ENCODE results near the gene CGNL1.

The CGNL1 gene

GRCh38 chr15:57436961-57437360, 60.7 kb downstream of the CGNL1 start:
- no peak for DNase-seq
- Mint-ChIP-seq H3K27me3 (no peaks in the 10 kb centered on the region), H3K9me3 (no peaks in the 10 kb centered on the region), H3K4me1 (peaks cover 3 to 6% of the 10 kb centered on the region in 2 donors), H3K4me3 (no peak overlapping the region), H3K27ac (no peak overlapping the region), H3K36me3 (no peaks in the 10 kb centered on the region)
- no peak for ATAC-seq (replicated peaks)

GRCh38 chr15:57437564-57437963, 61.3 kb downstream of the CGNL1 start:
- H3K4me1 Mint-ChIP-seq, result peaks cover 3 to 6% of the 10 kb centered on the region in 2 donors
- H3K27ac Mint-ChIP-seq, result no peak overlapping the region
- H3K9me3 Mint-ChIP-seq, result no peaks in the 10 kb centered on the region
- DNase-seq (no peak), ATAC-seq (replicated peaks) (no peak)
- no peak overlapping the region for H3K4me3 Mint-ChIP-seq
- H3K36me3 Mint-ChIP-seq, result no peaks in the 10 kb centered on the region
- no peaks in the 10 kb centered on the region for H3K27me3 Mint-ChIP-seq

- no peaks in the 10 kb centered on the region for H3K9me3 Mint-ChIP-seq
- peaks cover 3 to 6% of the 10 kb centered on the region in 2 donors for H3K4me1 Mint-ChIP-seq
- no peak overlapping the region for H3K4me3 Mint-ChIP-seq
- H3K27ac Mint-ChIP-seq, result no peak overlapping the region
- H3K36me3 Mint-ChIP-seq, result no peaks in the 10 kb centered on the region
- DNase-seq (no peak), ATAC-seq (replicated peaks) (no peak)
- no peaks in the 10 kb centered on the region for H3K27me3 Mint-ChIP-seq
Observed at GRCh38 chr15:57438166-57438565, 61.9 kb downstream of the CGNL1 start.

- H3K4me1 Mint-ChIP-seq, result peaks cover 3 to 6% of the 10 kb centered on the region in 2 donors
- no peak overlapping the region for H3K4me3 Mint-ChIP-seq
- H3K9me3 Mint-ChIP-seq, result no peaks in the 10 kb centered on the region
- H3K27me3 Mint-ChIP-seq, result no peaks in the 10 kb centered on the region
- no peak for ATAC-seq (replicated peaks)
- no peak overlapping the region for H3K27ac Mint-ChIP-seq
- no peaks in the 10 kb centered on the region for H3K36me3 Mint-ChIP-seq
- DNase-seq, result no peak
Observed at GRCh38 chr15:57439128-57440027, 63.1 kb downstream of the CGNL1 start.

- H3K36me3 Mint-ChIP-seq, result no peaks in the 10 kb centered on the region
- H3K27ac Mint-ChIP-seq, result no peak overlapping the region
- no peaks in the 10 kb centered on the region for H3K27me3 Mint-ChIP-seq
Observed at GRCh38 chr15:57440167-57440566, 63.9 kb downstream of the CGNL1 start.

GRCh38 chr15:57440799-57441198, 64.5 kb downstream of the CGNL1 start:
- H3K27me3 Mint-ChIP-seq, result no peaks in the 10 kb centered on the region
- no peak overlapping the region for H3K4me3 Mint-ChIP-seq
- no peak overlapping the region for H3K27ac Mint-ChIP-seq
- DNase-seq (no peak), ATAC-seq (replicated peaks) (no peak)
- peaks cover 3 to 6% of the 10 kb centered on the region in 2 donors for H3K4me1 Mint-ChIP-seq
- H3K36me3 Mint-ChIP-seq, result no peaks in the 10 kb centered on the region
- no peaks in the 10 kb centered on the region for H3K9me3 Mint-ChIP-seq

More at GRCh38 chr15:57440167-57440566, 63.9 kb downstream of the CGNL1 start:
- Mint-ChIP-seq H3K9me3 (no peaks in the 10 kb centered on the region), H3K4me1 (peaks cover 3 to 6% of the 10 kb centered on the region in 2 donors), H3K4me3 (no peak overlapping the region)
- ATAC-seq (replicated peaks) (no peak), DNase-seq (no peak)

GRCh38 chr15:57442335-57442734, 66.0 kb downstream of the CGNL1 start:
- Mint-ChIP-seq H3K9me3 (no peaks in the 10 kb centered on the region), H3K36me3 (no peaks in the 10 kb centered on the region), H3K4me1 (peaks cover 3 to 6% of the 10 kb centered on the region in 2 donors), H3K4me3 (no peak overlapping the region), H3K27me3 (no peaks in the 10 kb centered on the region), H3K27ac (no peak overlapping the region)
- DNase-seq (no peak), ATAC-seq (replicated peaks) (no peak)

- H3K27ac Mint-ChIP-seq, result no peak overlapping the region
- peaks cover 0 to 2% of the 10 kb centered on the region in 2 donors for H3K36me3 Mint-ChIP-seq
- H3K27me3 Mint-ChIP-seq, result peaks cover 0 to 4% of the 10 kb centered on the region in 2 donors
- H3K4me3 Mint-ChIP-seq, result no peak overlapping the region
- no peak for DNase-seq
- H3K4me1 Mint-ChIP-seq, result peaks cover 3 to 6% of the 10 kb centered on the region in 2 donors
- no peak for ATAC-seq (replicated peaks)
- H3K9me3 Mint-ChIP-seq, result peaks cover 0 to 1% of the 10 kb centered on the region in 2 donors
Observed at GRCh38 chr15:57443486-57443885, 67.2 kb downstream of the CGNL1 start.

- no peak for ATAC-seq (replicated peaks)
- Mint-ChIP-seq H3K27ac (no peak overlapping the region), H3K4me1 (peaks cover 3 to 6% of the 10 kb centered on the region in 2 donors), H3K36me3 (peaks cover 0 to 2% of the 10 kb centered on the region in 2 donors), H3K9me3 (peaks cover 0 to 1% of the 10 kb centered on the region in 2 donors), H3K4me3 (no peak overlapping the region), H3K27me3 (peaks cover 0 to 4% of the 10 kb centered on the region in 2 donors)
- DNase-seq, result no peak
Observed at GRCh38 chr15:57444877-57445513, 68.7 kb downstream of the CGNL1 start.

GRCh38 chr15:57445872-57446271, 69.6 kb downstream of the CGNL1 start:
- H3K27ac Mint-ChIP-seq, result no peak overlapping the region
- ATAC-seq (replicated peaks) (no peak), DNase-seq (no peak)
- H3K36me3 Mint-ChIP-seq, result peaks cover 0 to 2% of the 10 kb centered on the region in 2 donors
- peaks cover 0 to 1% of the 10 kb centered on the region in 2 donors for H3K9me3 Mint-ChIP-seq
- peaks cover 0 to 4% of the 10 kb centered on the region in 2 donors for H3K27me3 Mint-ChIP-seq
- peaks cover 2 to 3% of the 10 kb centered on the region in 2 donors for H3K4me1 Mint-ChIP-seq
- no peak overlapping the region for H3K4me3 Mint-ChIP-seq

GRCh38 chr15:57446393-57446792, 70.1 kb downstream of the CGNL1 start:
- H3K9me3 Mint-ChIP-seq, result peaks cover 0 to 1% of the 10 kb centered on the region in 2 donors
- H3K27me3 Mint-ChIP-seq, result peaks cover 0 to 4% of the 10 kb centered on the region in 2 donors
- peaks cover 0 to 2% of the 10 kb centered on the region in 2 donors for H3K36me3 Mint-ChIP-seq

GRCh38 chr15:57451555-57451954, 75.2 kb downstream of the CGNL1 start:
- H3K27me3 Mint-ChIP-seq, result peaks cover 0 to 4% of the 10 kb centered on the region in 2 donors
- ATAC-seq (replicated peaks) (no peak), DNase-seq (no peak)
- H3K4me1 Mint-ChIP-seq, result no peaks in the 10 kb centered on the region
- no peak overlapping the region for H3K4me3 Mint-ChIP-seq
- peaks cover 0 to 2% of the 10 kb centered on the region in 2 donors for H3K36me3 Mint-ChIP-seq
- H3K9me3 Mint-ChIP-seq, result peaks cover 0 to 1% of the 10 kb centered on the region in 2 donors
- H3K27ac Mint-ChIP-seq, result no peak overlapping the region

More at GRCh38 chr15:57446393-57446792, 70.1 kb downstream of the CGNL1 start:
- H3K4me1 Mint-ChIP-seq, result no peaks in the 10 kb centered on the region
- H3K27ac Mint-ChIP-seq, result no peak overlapping the region
- no peak overlapping the region for H3K4me3 Mint-ChIP-seq
- ATAC-seq (replicated peaks), result no peak
- no peak for DNase-seq

GRCh38 chr15:57452090-57452754, 75.9 kb downstream of the CGNL1 start:
- peaks cover 0 to 4% of the 10 kb centered on the region in 2 donors for H3K27me3 Mint-ChIP-seq
- peaks cover 0 to 1% of the 10 kb centered on the region in 2 donors for H3K9me3 Mint-ChIP-seq
- no peak overlapping the region for H3K27ac Mint-ChIP-seq
- peaks cover 0 to 2% of the 10 kb centered on the region in 2 donors for H3K36me3 Mint-ChIP-seq
- no peaks in the 10 kb centered on the region for H3K4me1 Mint-ChIP-seq
- ATAC-seq (replicated peaks) (no peak), DNase-seq (no peak)
- H3K4me3 Mint-ChIP-seq, result no peak overlapping the region

GRCh38 chr15:57455929-57456328, 79.6 kb downstream of the CGNL1 start:
- no peaks in the 10 kb centered on the region for H3K9me3 Mint-ChIP-seq

More at GRCh38 chr15:57455929-57456328, 79.6 kb downstream of the CGNL1 start:
- Mint-ChIP-seq H3K27me3 (no peaks in the 10 kb centered on the region), H3K4me1 (no peaks in the 10 kb centered on the region), H3K36me3 (no peaks in the 10 kb centered on the region), H3K4me3 (no peak overlapping the region), H3K27ac (no peak overlapping the region)
- no peak for DNase-seq
- no peak for ATAC-seq (replicated peaks)

Data from stimulated activated naive B cell treated with anti-CD40 and anti-IgM and Interleukin-4, amounts not matched to agents 10 μg/mL and 1 μg/mL and 100 μg/mL, for 72 hours (primary cell).